ENCODE results near the gene B3GALT4. TPM values are rescaled to one million over a fixed set of nuclear protein-coding genes. Genes with fewer than 3 reads are reported as not detected.

The B3GALT4 gene
- total RNA-seq, 2 experiments from 2014 or later, result 25.2 to 26.5 TPM

DNA sequence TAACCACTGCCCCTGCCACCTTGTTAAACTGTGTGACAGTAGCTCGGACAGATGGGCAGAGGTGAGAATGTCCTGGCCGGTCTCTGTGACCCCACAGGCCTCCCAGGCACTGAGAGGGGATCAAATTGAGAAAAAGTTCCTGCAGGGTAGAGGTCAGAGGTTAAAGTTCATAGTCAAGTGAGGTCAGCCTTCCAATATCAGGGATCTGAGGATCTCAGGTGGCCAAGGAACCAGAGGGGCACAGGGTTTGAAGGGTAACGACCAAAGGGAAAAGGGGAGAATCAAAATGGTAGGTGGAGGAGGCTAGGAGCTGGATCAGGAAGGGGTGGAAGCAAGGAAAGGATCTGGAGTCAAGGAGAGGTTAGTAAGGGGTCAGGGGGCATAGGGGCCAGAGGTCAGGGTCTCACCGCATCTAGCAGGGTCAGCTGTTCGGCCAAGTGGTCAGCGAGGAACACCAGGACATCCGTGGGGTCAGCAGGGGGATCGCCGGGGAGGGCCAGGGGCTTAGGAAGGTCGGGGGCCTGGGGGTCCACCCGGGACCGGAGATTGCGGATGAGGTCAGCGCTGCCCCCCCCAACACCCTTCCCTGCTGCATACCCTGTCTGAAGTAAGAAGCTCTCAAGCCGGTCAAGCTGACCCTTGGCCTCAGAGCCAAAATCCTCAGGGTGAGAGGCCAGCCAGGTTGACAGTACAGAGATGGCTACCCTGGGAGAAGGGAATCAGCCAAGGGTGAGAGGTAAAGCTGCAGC, 18.9 kb downstream of the B3GALT4 start:
- CTCF ChIA-PET, result interaction anchor here (0.9 kb wide), 1 partner anchor 19 kb away, joined by 5 read pairs; the partner anchor contains the start of gene B3GALT4
- H3K4me1 Mint-ChIP-seq, result peaks cover 40% of the 10 kb centered on the region

GRCh38 chr6:33296797-33297405, 20.0 kb downstream of the B3GALT4 start:
- POLR2A ChIA-PET, result interaction anchor here (0.5 to 14.3 kb wide), 5 partner anchors 15 to 122 kb away, joined by 3 to 234 read pairs (median 12); partner anchors contain the start of genes B3GALT4, RPS18, TAPBP and VPS52
- Mint-ChIP-seq H3K36me3 (ENCODE audit: low read depth) (peaks cover 41% of the 10 kb centered on the region), H3K27ac (peak overlapping the region; percentile 36), H3K4me1 (peaks cover 41% of the 10 kb centered on the region), H3K27me3 (no peaks in the 10 kb centered on the region), H3K4me3 (peak overlapping the region; percentile 95), H3K9me3 (no peaks in the 10 kb centered on the region)
- no peak for DNase-seq
- CTCF ChIA-PET, result interaction anchor here (1.8 to 3.3 kb wide), 2 partner anchors 8 to 20 kb away, joined by 5 to 29 read pairs; partner anchors contain the start of genes B3GALT4, PFDN6 and WDR46

More for the DNA sequence above, 18.9 kb downstream of the B3GALT4 start:
- peak overlapping the region; percentile 2 for H3K27ac Mint-ChIP-seq
- H3K9me3 Mint-ChIP-seq, result no peaks in the 10 kb centered on the region
- no peak overlapping the region for H3K4me3 Mint-ChIP-seq
- POLR2A ChIA-PET, result interaction anchor here (0.9 to 14.3 kb wide), 5 partner anchors 16 to 124 kb away, joined by 3 to 234 read pairs (median 4); partner anchors contain the start of genes B3GALT4, RPS18, TAPBP and VPS52
- no peaks in the 10 kb centered on the region for H3K27me3 Mint-ChIP-seq
- peaks cover 37% of the 10 kb centered on the region for H3K36me3 Mint-ChIP-seq (ENCODE audit: low read depth)
- no peak for DNase-seq

GRCh38 chr6:33297406-33297955, 20.6 kb downstream of the B3GALT4 start:
- CTCF ChIA-PET, result interaction anchor here (1.8 to 3.3 kb wide), 2 partner anchors 8 to 20 kb away, joined by 5 to 29 read pairs; partner anchors contain the start of genes B3GALT4, PFDN6 and WDR46

GRCh38 chr6:33297956-33298772, 21.2 kb downstream of the B3GALT4 start:
- peak overlapping the region; percentile 100 for H3K27ac Mint-ChIP-seq
- DNase-seq, result peak; percentile 74
- CTCF ChIA-PET, result interaction anchor here (1.2 to 3.3 kb wide), 6 partner anchors 9 to 101 kb away, joined by 3 to 29 read pairs (median 10); partner anchors contain the start of genes B3GALT4, PFDN6, TAPBP and WDR46
- H3K4me3 Mint-ChIP-seq, result peak overlapping the region; percentile 95
- H3K36me3 Mint-ChIP-seq (ENCODE audit: low read depth), result peaks cover 40% of the 10 kb centered on the region
- H3K4me1 Mint-ChIP-seq, result peaks cover 37% of the 10 kb centered on the region
- POLR2A ChIA-PET, result interaction anchor here (1.2 to 14.3 kb wide), 10 partner anchors 9 to 327 kb away, joined by 3 to 234 read pairs (median 22); partner anchors contain the start of genes B3GALT4, PFDN6, RPS18 and TAPBP
- H3K9me3 Mint-ChIP-seq, result no peaks in the 10 kb centered on the region
- no peaks in the 10 kb centered on the region for H3K27me3 Mint-ChIP-seq

More at GRCh38 chr6:33297406-33297955, 20.6 kb downstream of the B3GALT4 start:
- Mint-ChIP-seq H3K9me3 (no peaks in the 10 kb centered on the region), H3K4me3 (peak overlapping the region; percentile 95), H3K36me3 (ENCODE audit: low read depth) (peaks cover 42% of the 10 kb centered on the region), H3K4me1 (peaks cover 38% of the 10 kb centered on the region), H3K27me3 (no peaks in the 10 kb centered on the region), H3K27ac (no peak overlapping the region)
- no peak for DNase-seq
- POLR2A ChIA-PET, result interaction anchor here (2.7 to 14.3 kb wide), 5 partner anchors 8 to 47 kb away, joined by 12 to 234 read pairs (median 41); partner anchors contain the start of genes B3GALT4, PFDN6, RPS18 and TAPBP

DNA sequence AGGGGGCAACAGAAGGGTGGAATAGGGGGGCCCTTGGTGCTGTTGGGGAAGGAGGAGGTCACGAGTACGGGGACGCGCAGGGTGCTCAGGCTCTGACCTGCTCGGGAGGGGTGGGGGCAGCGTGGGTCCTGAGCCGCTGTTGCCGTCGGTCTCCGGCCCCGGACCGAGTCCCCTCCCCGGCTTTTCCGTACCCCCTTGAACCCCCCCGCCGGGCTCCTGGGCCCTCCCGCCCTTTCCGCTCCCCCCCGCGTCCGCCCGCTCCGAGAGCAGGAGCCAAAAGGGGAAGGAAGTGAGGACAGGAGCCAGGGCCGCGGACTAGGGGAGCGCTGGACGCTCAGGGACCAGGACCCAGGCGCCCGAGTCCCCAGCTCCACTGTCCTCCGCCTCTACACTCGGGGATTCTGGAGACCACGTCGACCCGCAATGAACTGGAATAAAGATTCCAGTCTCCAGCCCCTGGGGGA, 21.9 kb downstream of the B3GALT4 start, which contains the start of gene RGL2:
Gene RGL2 (minus strand): TSS at position 170 of the 464 bp plus-strand sequence. CDS start 332 bp downstream, outside the sequence.
- Mint-ChIP-seq H3K9me3 (no peaks in the 10 kb centered on the region), H3K27ac (peak within 1 kb of the TSS; percentile 100), H3K4me3 (peak within 1 kb of the TSS; percentile 95), H3K4me1 (peaks cover 40% of the 10 kb centered on the region), H3K27me3 (no peaks in the 10 kb centered on the region), H3K36me3 (ENCODE audit: low read depth) (peaks cover 46% of the 10 kb centered on the region)
- POLR2A ChIA-PET, result interaction anchor here (0.7 to 14.3 kb wide), 16 partner anchors 9 to 371 kb away, joined by 3 to 234 read pairs (median 4); partner anchors contain the start of genes B3GALT4, PFDN6, RPS18 and TAPBP
- peak; percentile 75 for DNase-seq
- CTCF ChIA-PET, result interaction anchor here (0.7 to 3.3 kb wide), 16 partner anchors 9 to 309 kb away, joined by 3 to 29 read pairs (median 4); partner anchors contain the start of genes B3GALT4, PFDN6, RPS18 and TAPBP

DNA sequence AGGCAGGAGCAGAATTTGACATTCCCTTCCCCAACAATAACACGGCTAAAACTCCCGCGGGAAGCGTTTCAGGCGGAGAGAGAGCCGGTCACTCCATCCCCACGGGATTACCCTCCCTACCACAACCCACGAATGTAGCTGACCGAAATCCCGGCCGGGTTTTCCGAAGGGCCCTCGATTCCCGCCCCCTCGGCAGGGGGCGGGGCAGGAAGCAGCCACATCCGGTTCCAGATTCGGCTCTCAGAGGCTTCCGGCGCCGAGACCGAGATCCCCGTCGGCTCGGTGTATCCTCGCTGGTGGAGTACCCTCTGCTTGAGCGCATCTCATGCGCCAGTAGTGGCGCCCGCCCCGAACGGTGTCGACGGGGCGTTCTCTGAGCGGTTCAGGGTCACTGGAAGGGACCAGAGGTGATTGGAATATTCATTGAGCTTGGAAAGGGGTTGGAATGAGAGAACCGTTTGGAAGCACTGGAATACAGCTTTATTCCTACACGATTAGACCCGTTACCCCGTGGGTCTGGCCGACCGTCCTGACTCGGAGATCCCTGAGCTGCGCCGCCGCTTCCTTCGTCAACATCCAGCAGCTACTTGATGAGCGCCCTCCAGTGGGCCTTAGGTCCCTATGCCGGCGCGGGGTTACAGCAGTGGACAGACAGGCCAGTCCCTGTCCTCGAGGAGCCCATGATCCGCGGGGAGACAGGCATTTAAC, 22.5 kb downstream of the B3GALT4 start:
- Mint-ChIP-seq H3K27ac (peak overlapping the region; percentile 100), H3K27me3 (no peaks in the 10 kb centered on the region), H3K9me3 (no peaks in the 10 kb centered on the region), H3K36me3 (ENCODE audit: low read depth) (peaks cover 47% of the 10 kb centered on the region), H3K4me1 (peaks cover 41% of the 10 kb centered on the region), H3K4me3 (peak overlapping the region; percentile 95)
- CTCF ChIA-PET, result interaction anchor here (0.7 to 3.3 kb wide), 18 partner anchors 8 to 308 kb away, joined by 3 to 29 read pairs (median 4); partner anchors contain the start of genes B3GALT4, PFDN6, RPS18 and TAPBP
- peak; percentile 94 for DNase-seq
- POLR2A ChIA-PET, result interaction anchor here (0.7 to 14.3 kb wide), 24 partner anchors 9 to 370 kb away, joined by 3 to 234 read pairs (median 4); partner anchors contain the start of genes B3GALT4, PFDN6, RPS18 and RXRB

DNA sequence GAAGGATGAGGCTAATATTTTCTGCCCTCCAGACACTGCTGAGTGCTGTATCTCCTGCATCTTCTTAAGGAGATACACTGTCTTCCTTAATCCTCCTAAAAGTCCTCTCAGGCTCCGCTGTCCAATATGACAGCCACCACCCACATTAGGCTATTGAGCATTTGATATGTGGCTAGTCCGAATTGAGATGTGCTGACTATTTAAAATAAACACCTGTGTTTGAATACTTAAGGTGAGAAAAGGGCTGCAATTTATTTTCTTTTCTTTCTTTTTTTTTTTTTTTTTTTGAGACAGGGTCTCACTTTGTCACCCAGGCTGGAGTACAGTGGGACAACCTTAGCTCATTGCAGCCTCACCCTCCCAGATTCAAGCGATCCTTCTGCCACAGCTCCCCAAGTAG, 25.0 kb downstream of the B3GALT4 start:
- no peak for DNase-seq
- Mint-ChIP-seq H3K36me3 (ENCODE audit: low read depth) (peaks cover 58% of the 10 kb centered on the region), H3K27me3 (no peaks in the 10 kb centered on the region), H3K27ac (no peak overlapping the region), H3K9me3 (no peaks in the 10 kb centered on the region), H3K4me3 (no peak overlapping the region), H3K4me1 (peaks cover 46% of the 10 kb centered on the region)
- ChIA-PET CTCF (interaction anchor here (1.0 to 1.5 kb wide), 3 partner anchors 10 to 103 kb away, joined by 4 to 6 read pairs (median 5); no protein-coding TSS in a partner anchor), POLR2A (interaction anchor here (1.6 to 6.0 kb wide), 4 partner anchors 10 to 30 kb away, joined by 4 to 71 read pairs (median 24); partner anchors contain the start of genes PFDN6, RPS18, TAPBP and VPS52)

GRCh38 chr6:33304216-33304615, 27.3 kb downstream of the B3GALT4 start:
- POLR2A ChIA-PET, result interaction anchor here (1.8 kb wide), 1 partner anchor 15 kb away, joined by 6 read pairs; the partner anchor contains the start of genes PFDN6 and WDR46
- no peak overlapping the region for H3K4me3 Mint-ChIP-seq
- H3K27ac Mint-ChIP-seq, result no peak overlapping the region
- CTCF ChIA-PET, result no interaction called here
- no peaks in the 10 kb centered on the region for H3K9me3 Mint-ChIP-seq
- DNase-seq, result no peak
- H3K4me1 Mint-ChIP-seq, result peaks cover 51% of the 10 kb centered on the region
- H3K27me3 Mint-ChIP-seq, result no peaks in the 10 kb centered on the region
- peaks cover 72% of the 10 kb centered on the region for H3K36me3 Mint-ChIP-seq (ENCODE audit: low read depth)

DNA sequence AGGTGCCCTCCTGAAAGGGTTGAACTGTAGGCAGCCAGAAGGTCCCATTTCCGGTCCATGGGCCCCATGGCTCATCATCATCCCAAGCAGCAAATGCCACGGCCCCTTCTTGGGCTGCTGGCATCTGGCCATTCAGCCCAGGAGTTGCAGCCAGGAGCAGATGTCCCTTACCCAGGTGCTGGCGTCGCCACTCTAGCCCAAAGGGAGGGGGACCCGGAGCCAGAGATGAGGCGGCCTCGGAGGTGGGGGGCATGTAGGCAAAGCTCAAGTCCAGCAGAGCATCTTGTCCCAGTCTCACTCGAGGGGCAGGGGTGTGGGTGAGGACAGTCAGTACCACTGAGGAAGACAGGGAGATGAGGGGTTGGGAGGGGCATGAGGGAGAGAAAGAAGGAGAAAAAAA, 28.1 kb downstream of the B3GALT4 start:
- ChIA-PET CTCF (no interaction called here), POLR2A (interaction anchor here (1.8 kb wide), 1 partner anchor 16 kb away, joined by 6 read pairs; the partner anchor contains the start of genes PFDN6 and WDR46)
- H3K9me3 Mint-ChIP-seq, result no peaks in the 10 kb centered on the region
- no peak for DNase-seq
- peaks cover 63% of the 10 kb centered on the region for H3K36me3 Mint-ChIP-seq (ENCODE audit: low read depth)
- H3K4me3 Mint-ChIP-seq, result no peak overlapping the region
- H3K4me1 Mint-ChIP-seq, result peaks cover 43% of the 10 kb centered on the region
- no peak overlapping the region for H3K27ac Mint-ChIP-seq
- no peaks in the 10 kb centered on the region for H3K27me3 Mint-ChIP-seq

- no peak overlapping the region for H3K4me3 Mint-ChIP-seq
- no peaks in the 10 kb centered on the region for H3K27me3 Mint-ChIP-seq
- DNase-seq, result no peak
- POLR2A ChIA-PET, result interaction anchor here (2.2 kb wide), 1 partner anchor 35 kb away, joined by 5 read pairs; the partner anchor contains the start of genes RPS18 and VPS52
- peaks cover 63% of the 10 kb centered on the region for H3K36me3 Mint-ChIP-seq (ENCODE audit: low read depth)
- no peak overlapping the region for H3K27ac Mint-ChIP-seq
- peaks cover 40% of the 10 kb centered on the region for H3K4me1 Mint-ChIP-seq
- no peaks in the 10 kb centered on the region for H3K9me3 Mint-ChIP-seq
- CTCF ChIA-PET, result interaction anchor here (0.7 kb wide), 1 partner anchor 339 kb away, joined by 3 read pairs; no protein-coding TSS in a partner anchor
These were observed 29.4 kb downstream of the B3GALT4 start for GRCh38 chr6:33306356-33306755.
